Measurements from ENCODE around the gene CDK5RAP1. TPM values are rescaled to one million over a fixed set of nuclear protein-coding genes. Genes with fewer than 3 reads are reported as not detected.
A peak's percentile ranks its signal among the peaks of the same experiment; 100 is the strongest.

The CDK5RAP1 gene
- total RNA-seq (2012; rRNA removed) (22.2 and 28.1 TPM in 2 replicates), polyA plus RNA-seq (2012; rRNA removed) (21.7 and 23.9 TPM in 2 replicates), Bru-seq, nascent RNA (percentile 74 among the genes with signal in this experiment), BruChase-seq, experiment 1, labeled RNA remaining after a 6-hour chase (percentile 84 among the genes with signal in this experiment), BruChase-seq, experiment 2, labeled RNA remaining after a 2-hour chase (percentile 74 among the genes with signal in this experiment)
- polyA plus RNA-seq (2012; cell fraction: cytosol; rRNA removed): 12.6 and 19.7 TPM in 2 replicates
- 28.7 and 68.1 TPM in 2 replicates for polyA plus RNA-seq (2012; cell fraction: nucleus; rRNA removed; ENCODE audit: low replicate concordance)
- long read RNA-seq, transcript CDK5RAP1-202 (14 exons, 2,122 nt): major isoform, 21 of 40 reads
- long read RNA-seq, partial matches to known transcripts: 2 of 40 reads
- long read RNA-seq, other reads (novel, unspliced or antisense): 13 of 40 reads

DNA sequence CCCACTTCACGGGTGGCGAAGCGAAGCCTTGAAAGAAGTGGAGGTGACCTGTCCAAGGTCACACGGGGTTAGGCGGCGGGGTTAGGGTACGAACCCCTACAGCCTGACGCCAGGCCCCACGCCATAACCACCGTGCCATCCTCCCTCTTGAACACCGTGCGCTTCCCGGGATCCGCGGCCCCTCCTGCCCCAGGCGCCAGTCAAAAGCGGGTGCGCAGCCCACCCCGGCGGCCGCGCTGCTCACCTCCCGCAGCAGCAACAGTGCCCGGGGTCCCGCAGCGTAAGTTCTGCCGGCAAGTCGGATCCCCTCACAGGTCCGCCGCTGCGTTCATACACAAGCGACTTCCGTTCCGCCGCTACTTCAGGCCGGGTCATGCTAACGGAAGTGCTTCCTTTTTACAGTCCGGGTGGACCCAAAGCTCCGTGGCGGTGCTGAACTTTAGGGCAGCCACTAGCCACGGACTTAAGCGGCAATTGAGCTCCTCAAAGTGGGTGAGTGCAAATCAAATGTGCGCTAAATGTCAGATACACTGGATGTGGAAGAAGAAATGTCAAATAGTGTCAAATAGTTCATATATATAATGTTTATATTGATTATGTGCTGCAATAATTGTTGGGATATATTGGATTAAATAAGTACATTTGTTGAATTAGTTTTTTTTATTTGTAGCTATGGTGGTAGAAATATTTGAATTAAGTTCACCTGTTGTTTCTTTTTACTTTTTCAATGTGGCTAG is at the start of gene CDK5RAP1:
TSS of gene CDK5RAP1 (minus strand) at position 336 of the 737 bp plus-strand sequence. CDS start 4,455 bp downstream, outside the sequence.
- 0% methylated on average over 33 of the region's 43 CpGs; no CpG with 5 or more reads in 1 of the 2 experiments for WGBS, 2 experiments (ENCODE audit: extremely low coverage in 2 of 2, insufficient read length in 1 of 2)
- H3K9me3 ChIP-seq (ENCODE audit: control insufficient read depth, insufficient read depth, low read length): no peaks in the 10 kb centered on the region
- intact Hi-C loops (cut with micrococcal nuclease): no loop called here
- H3K4me1 ChIP-seq (ENCODE audit: control insufficient read depth, insufficient read depth, low read length): peaks cover 8% of the 10 kb centered on the region
- H2AFZ ChIP-seq (replicated peaks; ENCODE audit: low read length, poor library complexity): peak within 1 kb of the TSS; percentile 99
- peaks cover 14 to 59% of the 10 kb centered on the region in 2 experiments for H3K79me1 ChIP-seq (ENCODE audit: low read depth in 1 of 2, low read length in 2 of 2)
- H2BK120ac ChIP-seq (ENCODE audit: low read depth, low read length): 0 out of 2 replicates have a peak within 1 kb of the TSS, but pooled peaks have one; percentile 37
- peak within 1 kb of the TSS; percentile 77 for H3K9ac ChIP-seq (ENCODE audit: low read depth, low read length)
- no peaks in the 10 kb centered on the region for H3K36me3 ChIP-seq (ENCODE audit: control insufficient read depth, insufficient read depth, low read length)
- H4K5ac ChIP-seq (ENCODE audit: low read depth, low read length): peak within 1 kb of the TSS; percentile 63
- ChIA-PET POLR2A (ENCODE audit: unreplicated experiment) (interaction anchor here (1.0 kb wide), 1 partner anchor 9 kb away, joined by 7 read pairs; no protein-coding TSS in a partner anchor), CTCF (no interaction called here)
- H2AK9ac ChIP-seq (replicated peaks; ENCODE audit: low read depth, low read length, poor library complexity): peak within 1 kb of the TSS; percentile 94
- peak within 1 kb of the TSS; percentile 85 for H3K23ac ChIP-seq (ENCODE audit: low read depth, low read length)
- H3K4me2 ChIP-seq (ENCODE audit: low read depth, low read length): peak within 1 kb of the TSS; percentile 95
- H2BK20ac ChIP-seq (ENCODE audit: low read depth, low read length): no peak within 1 kb of the TSS
- DNase-seq (peak; percentile 93), ATAC-seq (ENCODE audit: low read depth) (peak; percentile 97)
- H3K4ac ChIP-seq (ENCODE audit: low read depth, low read length): peak within 1 kb of the TSS; percentile 87
- H2AK5ac ChIP-seq (ENCODE audit: low read depth, low read length): no peak within 1 kb of the TSS; the same call in 1 of the 2 replicates
- H4K20me1 ChIP-seq (ENCODE audit: insufficient read depth, low read length): no peaks in the 10 kb centered on the region; the same call in 1 of the 2 replicates
- peak within 1 kb of the TSS; percentile 42 for H3K56ac ChIP-seq (ENCODE audit: extremely low read depth, insufficient read depth, low read length)
- H3K27me3 ChIP-seq (ENCODE audit: control insufficient read depth, insufficient read depth, low read length): no peaks in the 10 kb centered on the region
- TF ChIP-seq ELK1 (IDR thresholded peaks at IDR 0.05; ENCODE audit: borderline replicate concordance, low read depth, low read length): no peak
- TF ChIP-seq MAZ (IDR thresholded peaks at IDR 0.05; ENCODE audit: borderline replicate concordance, low read depth, low read length): peak; percentile 63; the same call in 1 of the 2 replicates
- peak; percentile 17; the same call in 1 of the 2 replicates for TF ChIP-seq SMC3 (IDR thresholded peaks at IDR 0.05; ENCODE audit: low read depth, low read length)
- peak; percentile 80 for TF ChIP-seq MXI1 (IDR thresholded peaks at IDR 0.05; ENCODE audit: borderline replicate concordance, low read depth, low read length)
- peak; percentile 44; the same call in 1 of the 2 replicates for TF ChIP-seq POLR2A (IDR thresholded peaks at IDR 0.05; ENCODE audit: low read depth, low read length)
- H3K14ac ChIP-seq (replicated peaks; ENCODE audit: low read depth, low read length): peak within 1 kb of the TSS; percentile 94
- no peak within 1 kb of the TSS for H2BK15ac ChIP-seq (ENCODE audit: low read depth, low read length)
- peak within 1 kb of the TSS; percentile 93 for H2BK5ac ChIP-seq (ENCODE audit: low read depth, low read length, poor library complexity, severe bottlenecking)
- H3K18ac ChIP-seq (ENCODE audit: low read depth, low read length): peak within 1 kb of the TSS; percentile 67; the same call in 1 of the 2 replicates
- dilution Hi-C loops (cut with HindIII; ENCODE audit: low sequenced_read_pairs, unreplicated experiment): no loop called here
- BruUV-seq (replicated peaks): no TSS peak
- H3K27ac ChIP-seq (ENCODE audit: insufficient read depth, low read length): peak within 1 kb of the TSS; percentile 69; the same call in 1 of the 2 replicates
- peak within 1 kb of the TSS; percentile 33 to 89 for H4K8ac ChIP-seq (ENCODE audit: low read depth in 2 of 2, low read length in 2 of 2)
- H3K9me1 ChIP-seq (ENCODE audit: insufficient read depth, low read length): peaks cover 11% of the 10 kb centered on the region; the same call in 1 of the 2 replicates
- peak within 1 kb of the TSS; percentile 91 for H3K4me3 ChIP-seq (ENCODE audit: insufficient read depth, low read depth, low read length)
- in situ Hi-C loops (cut with MboI; ENCODE audit: low sequenced_read_pairs): no loop called here
- H4K91ac ChIP-seq (ENCODE audit: insufficient read depth, low read depth, low read length): peak within 1 kb of the TSS; percentile 68

Measured in IMR-90 (cell line).